Ecto neural progenitor cell (in vitro differentiated cells): ENCODE data around the gene PLXDC2.
A peak's percentile ranks its signal among the peaks of the same experiment; 100 is the strongest.
"Not testable (repeated sequence)": the region's sequence is repeated elsewhere in the genome, so short reads cannot be mapped to it uniquely, and the experiment has no call there.

ENCODE experiments used
- DNase-seq: peaks from one replicate; pipeline ENCODE4 v3.0.0-alpha.2; 2018; ENCODE audit warnings: low spot score

Gene PLXDC2

DNA sequence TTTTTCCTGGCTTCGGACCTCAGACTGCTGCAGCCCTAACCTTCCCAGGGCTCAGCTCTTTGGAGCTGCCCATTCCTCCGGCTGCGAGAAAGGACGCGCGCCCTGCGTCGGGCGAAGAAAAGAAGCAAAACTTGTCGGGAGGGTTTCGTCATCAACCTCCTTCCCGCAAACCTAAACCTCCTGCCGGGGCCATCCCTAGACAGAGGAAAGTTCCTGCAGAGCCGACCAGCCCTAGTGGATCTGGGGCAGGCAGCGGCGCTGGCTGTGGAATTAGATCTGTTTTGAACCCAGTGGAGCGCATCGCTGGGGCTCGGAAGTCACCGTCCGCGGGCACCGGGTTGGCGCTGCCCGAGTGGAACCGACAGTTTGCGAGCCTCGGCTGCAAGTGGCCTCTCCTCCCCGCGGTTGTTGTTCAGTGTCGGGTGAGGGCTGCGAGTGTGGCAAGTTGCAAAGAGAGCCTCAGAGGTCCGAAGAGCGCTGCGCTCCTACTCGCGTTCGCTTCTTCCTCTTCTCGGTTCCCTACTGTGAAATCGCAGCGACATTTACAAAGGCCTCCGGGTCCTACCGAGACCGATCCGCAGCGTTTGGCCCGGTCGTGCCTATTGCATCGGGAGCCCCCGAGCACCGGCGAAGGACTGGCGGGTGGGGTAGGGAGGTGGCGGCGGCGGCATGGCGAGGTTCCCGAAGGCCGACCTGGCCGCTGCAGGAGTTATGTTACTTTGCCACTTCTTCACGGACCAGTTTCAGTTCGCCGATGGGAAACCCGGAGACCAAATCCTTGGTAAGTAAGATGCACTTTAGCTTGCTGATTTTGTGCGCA lies at the start of gene PLXDC2:
Gene PLXDC2, plus strand, starts transcription at position 22 of the 820 bp plus-strand sequence.
- peak; percentile 75 for DNase-seq

DNA sequence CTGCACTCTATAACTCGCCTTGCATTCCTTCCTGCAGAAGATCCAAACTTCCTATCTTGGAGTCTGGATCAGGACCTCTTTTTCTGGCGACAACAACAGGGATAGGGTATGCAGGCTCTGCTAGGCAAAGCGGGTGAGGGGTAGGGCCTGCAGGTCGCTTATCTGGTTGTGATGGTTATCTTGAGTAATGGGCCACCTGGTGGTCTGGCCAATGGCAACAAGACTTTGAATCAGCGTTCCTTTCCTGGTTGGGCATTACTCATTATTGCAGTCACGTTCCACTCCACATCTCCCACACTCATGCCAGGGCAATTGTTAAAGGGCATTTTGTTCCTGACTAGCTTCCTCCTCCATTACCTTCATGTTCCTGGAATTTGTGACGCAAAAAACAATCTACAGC lies 48.4 kb upstream of the PLXDC2 start:
- DNase-seq = peak; percentile 49

DNA sequence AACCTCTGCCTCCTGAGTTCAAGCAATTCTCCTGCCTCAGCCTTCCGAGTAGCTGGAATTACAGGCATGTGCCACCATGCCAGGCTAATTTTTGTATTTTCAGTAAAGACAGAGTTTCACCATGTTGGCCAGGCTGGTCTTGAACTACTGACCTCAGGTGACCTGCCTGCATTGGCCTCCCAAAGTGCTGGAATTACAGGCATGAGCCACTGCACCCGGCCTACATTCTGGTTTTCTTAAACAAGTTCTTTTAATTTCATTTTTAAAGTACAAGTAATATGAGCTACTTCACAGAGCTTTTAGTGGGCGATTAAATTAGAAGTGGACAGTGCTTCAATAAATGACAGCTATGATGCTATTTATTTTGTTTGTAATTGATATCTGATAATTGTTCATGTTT lies 46.4 kb upstream of the PLXDC2 start:
- not testable (repeated sequence) for DNase-seq

DNA sequence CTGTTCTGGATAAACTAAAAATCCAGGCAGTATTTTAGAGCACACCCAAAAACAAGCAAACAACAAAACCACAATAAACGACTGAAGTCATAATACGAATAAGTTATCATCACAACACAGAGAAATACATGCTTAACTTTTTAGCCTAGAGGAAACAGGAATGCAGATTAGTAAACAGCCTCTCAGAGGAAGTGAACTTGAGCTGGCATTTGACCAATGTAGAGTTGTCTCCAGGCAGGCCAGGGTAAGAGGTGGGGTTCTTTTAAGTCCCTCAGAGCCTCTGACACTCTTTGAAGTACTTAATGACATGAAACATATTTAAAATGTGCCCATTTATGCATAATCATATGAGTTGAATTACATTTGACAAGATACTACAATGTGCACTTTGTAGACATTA lies 43.3 kb upstream of the PLXDC2 start:
- no peak for DNase-seq

DNA sequence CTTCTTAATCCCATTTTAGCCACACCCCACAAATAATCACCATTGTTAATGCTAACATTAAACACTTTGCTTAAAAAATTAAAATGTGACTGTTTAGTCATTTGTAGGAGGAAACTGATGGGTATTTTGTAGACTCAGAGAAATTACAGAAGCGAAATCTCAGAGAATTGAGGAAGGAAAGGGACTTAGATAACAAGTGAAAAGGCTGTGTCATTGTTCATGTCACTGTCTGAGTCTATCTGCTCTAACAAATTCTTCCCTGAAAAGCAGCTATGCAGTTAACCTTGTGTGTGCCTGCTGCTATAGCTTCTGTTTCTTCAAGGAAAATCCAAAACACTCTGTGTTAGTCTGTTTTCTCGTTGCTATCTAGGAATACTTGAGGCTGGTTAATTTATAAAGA lies 40.9 kb upstream of the PLXDC2 start:
- DNase-seq = no peak

DNA sequence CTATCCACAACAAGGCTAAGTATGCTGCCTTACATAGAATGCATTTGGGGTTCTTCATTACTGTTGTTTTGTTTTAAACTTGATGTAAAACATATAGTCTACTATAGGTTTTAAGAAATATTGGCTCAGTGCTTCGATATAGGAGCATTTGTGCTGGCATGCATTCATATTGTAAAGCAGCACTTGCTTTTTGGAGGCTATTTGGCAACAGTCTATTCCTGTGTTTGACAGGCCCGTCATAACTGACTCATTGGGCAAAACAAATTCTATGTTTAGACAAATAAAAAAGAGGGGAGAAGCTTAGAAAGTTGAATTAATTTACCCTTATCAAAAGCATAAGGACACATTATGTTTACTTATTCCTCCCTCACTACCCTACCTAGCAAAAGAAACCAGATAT lies 38.4 kb upstream of the PLXDC2 start:
- DNase-seq = no peak

DNA sequence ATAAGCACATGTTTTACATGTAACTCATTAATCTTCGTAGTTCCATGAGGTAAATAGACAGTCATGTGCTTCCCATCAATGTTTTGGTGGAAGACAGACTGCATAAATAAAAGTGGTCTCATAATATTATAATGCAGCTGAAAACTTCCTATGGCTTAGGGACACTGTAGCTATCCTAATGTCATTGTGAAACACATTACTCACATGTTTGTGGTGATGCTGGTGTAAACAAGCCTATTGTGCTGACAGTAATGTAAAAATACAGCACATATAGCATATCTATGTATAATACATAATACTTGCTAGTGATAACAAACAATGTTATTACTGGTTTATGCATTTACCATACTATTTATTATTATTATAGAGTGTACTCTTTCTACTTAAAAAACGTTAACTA lies 37.2 kb upstream of the PLXDC2 start:
- DNase-seq = no peak

DNA sequence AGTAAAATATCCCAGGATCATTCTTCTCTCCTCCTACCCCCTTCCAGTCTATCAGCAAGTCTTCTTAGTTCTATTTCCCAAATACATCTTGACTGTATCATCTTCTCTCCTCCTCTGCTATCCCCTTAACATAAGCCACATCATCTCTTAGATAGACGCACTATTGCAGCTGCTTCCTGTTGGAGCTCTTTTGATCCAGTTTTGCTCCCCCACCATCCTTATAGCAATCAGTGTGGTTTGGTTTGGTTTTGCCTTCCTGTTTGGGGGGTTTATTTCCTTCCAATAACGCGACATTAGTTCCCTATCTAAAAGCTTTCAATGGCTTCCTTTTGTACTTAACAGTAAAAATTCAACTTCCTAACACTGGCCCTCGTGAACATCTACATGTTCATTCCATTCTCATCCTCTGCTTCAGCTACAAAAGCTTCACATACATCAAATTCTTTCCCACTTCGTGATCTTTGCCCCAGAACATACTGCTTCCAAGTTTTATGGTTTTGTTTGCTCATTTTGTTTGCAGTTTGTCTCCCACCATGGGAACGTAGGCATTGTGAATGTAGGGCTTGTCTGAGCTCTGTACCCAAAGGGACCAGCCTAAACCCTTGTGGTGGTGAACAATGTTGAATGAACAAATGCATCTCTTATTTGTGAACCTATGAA lies 33.7 kb upstream of the PLXDC2 start:
- DNase-seq = no peak

DNA sequence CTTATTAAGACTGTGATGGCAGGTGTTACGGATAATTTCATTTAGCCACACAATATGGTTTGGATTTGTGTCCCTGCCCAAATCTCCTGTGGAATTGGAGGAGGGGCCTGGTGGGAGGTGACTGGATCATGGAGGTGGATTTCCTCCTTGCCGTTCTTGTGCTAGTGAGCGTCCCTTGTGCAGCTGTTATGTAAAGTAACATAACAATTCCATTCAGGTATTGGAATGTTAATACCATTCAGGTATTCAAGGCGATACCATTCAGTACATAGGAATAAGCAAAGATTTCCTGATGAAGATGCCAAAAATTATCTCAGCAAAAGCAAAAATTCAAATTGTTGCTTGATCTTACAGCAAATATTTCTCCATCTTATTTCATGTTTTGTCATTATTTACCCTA lies 32.5 kb upstream of the PLXDC2 start:
- no peak for DNase-seq

DNA sequence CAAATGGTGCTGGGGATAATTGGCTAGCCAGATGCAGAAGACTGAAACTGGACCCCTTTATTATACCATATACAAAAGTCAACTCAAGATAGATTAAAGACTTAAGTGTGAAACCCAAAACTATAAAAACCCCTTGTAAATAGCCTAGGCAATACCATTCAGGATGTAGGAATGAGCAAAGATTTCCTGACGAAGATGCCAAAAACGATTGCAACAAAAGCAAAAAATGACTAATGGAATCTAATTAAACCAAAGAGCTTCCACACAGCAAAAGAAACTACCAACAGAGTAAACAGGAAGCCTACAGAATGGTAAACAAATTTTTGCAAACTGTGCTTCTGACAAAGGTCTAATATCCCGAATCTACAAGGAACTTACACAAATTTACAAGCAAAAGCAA lies 30.9 kb upstream of the PLXDC2 start:
- DNase-seq = no peak

DNA sequence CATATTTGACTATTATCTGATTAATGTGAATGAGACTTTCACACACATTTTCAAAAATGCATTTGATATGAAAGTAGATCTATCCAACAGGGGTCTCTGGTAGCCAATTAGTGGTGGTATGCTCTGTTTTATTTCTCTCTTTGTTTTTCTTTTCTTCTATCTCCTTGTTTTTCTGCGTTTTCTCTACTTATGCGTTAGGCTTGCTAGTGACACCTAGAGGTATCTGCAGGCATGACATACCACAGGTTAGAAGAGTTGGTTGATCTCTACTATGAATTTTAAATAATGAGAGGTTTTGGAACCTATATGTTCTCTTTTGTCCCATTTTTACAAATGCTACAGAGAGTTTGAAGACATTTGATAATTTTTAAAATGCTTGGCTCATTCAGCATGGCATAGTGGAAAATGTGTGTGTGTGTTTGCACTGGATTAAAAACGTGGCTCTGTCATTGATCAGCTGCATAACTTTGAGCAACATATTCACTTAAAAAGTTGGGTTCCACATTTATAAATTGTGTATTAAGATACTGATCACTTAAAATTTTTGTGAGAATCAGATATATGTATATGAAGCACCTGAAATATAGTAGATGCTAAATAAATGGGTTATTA lies 28.1 kb upstream of the PLXDC2 start:
- no peak for DNase-seq

DNA sequence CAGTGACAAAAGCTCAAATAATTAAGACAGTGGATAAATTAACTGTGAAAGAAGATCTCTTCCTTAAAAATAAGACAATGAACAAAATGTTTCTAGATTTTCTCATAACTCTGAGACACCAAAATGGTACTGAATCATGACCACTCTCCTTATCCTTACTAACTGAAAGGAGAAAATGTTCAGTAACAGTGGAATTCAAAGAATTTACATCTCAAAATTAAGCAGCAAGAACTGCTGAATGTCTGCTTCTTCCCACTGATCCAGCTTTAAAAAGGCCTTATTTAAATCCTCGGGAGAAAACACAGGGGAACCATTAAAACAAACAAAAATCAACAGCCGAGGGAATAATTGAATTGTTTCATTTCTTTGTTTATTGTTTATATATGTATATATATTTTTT lies 27.3 kb upstream of the PLXDC2 start:
- DNase-seq = no peak

DNA sequence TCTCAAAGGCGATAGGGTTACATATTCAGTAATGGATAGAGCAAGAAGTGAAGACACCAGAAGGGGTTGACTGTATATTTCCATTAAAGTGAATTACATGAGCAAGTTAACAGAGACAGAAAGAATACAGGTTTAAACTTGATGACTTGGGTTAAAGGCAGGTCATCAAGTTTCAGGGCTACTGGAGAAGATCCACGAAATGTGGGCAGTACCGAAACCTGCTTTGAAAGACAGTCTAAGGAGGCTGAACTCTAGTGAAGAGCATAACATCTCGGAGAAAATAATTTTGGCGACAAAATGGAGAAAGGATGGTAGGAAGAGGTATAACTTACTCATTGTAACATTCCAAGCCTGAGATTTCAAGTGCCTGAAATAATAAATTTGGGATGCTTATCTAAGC lies 26.6 kb upstream of the PLXDC2 start:
- no peak for DNase-seq

DNA sequence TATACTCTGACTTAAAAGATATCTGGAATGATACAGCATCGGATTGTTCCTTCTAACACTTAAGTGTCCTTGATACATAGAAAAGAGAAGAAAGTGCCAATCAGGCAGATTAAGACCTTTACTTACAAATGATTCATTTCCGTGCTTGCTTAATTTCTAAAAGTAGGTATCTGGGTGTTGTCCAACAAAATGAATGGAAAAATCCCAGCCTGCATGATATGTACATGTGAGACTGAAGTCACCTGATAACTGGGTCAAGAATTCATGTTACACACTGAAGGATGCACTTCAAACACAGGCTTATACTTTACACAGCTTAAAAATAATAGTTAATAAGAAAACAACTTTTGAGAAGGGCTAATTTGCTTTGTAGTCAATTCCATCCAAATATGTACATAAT lies 25.2 kb upstream of the PLXDC2 start:
- no peak for DNase-seq

DNA sequence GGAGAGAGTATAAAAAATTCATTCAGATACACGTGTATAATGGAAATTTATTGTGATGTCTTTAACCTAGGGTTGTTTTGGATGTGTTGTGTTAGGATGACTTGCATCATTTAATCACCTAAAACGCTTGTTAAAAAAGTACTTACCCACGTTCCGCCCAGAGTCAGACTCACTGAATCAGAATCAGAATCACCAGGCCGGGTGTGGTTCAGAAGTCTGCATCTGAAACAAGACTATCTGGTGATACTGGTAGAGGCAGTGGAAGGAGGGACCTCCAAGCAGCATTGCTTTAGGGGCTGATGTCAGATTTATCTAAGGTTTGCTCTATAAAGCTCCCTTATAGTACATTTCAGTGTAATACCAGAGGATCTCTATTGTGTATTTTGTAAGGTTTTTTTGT lies 20.5 kb upstream of the PLXDC2 start:
- DNase-seq = no peak

DNA sequence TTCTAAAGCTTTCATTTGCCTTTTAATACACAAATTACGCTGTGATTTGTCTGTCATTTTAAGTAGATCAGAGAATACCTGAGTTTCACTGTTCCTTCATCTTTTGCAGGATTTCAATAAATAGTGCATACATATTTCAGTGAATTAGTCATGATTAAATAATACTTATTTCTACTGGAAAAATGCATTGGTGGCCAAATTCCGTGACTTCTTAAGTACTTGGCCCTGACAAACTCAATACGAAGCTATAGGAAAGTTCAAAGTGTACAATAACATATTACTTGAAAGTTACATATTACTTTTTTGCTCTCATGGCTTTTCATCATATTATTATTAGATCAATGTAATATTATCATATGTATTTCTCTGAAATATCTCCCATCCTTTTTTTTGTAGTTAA lies 16.1 kb upstream of the PLXDC2 start:
- DNase-seq = no peak

DNA sequence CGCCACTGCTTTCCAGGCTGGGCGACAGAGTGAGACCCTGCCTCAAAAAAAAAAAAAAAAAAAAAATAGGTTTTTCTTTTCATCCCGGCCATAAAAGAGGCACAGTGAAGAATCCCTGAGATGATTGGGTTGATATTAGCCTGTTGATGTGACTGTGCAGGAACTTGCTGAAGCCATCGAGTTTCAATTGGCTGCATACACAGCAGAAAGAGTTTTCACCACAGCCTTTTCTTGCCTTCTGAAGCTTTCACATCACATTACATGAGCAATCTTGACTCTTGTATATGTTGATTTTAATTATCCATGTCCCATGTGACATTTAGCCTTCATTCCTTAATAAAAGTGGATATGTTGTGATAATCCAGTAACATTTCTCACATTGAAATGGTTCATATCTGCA lies 14.9 kb upstream of the PLXDC2 start:
- no peak for DNase-seq

DNA sequence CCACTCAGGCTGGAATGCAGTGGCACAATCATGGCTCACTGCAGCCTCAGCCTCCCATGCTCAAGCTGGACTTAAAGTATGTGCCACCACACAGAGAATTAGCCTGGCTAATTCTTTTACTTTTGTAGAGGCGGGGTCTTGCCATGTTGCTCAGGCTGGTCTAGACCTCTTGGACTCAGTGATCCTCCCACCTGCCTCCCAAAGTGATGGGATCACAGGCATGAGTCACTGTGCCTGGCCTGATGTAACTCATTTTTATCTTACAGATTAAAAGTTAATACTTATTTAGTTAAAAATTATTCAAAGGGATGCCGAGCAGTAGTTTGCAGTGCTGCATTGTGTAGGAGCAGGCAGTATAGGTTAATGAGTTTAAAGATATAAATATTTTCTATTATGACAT lies 12.6 kb upstream of the PLXDC2 start:
- DNase-seq = no peak

DNA sequence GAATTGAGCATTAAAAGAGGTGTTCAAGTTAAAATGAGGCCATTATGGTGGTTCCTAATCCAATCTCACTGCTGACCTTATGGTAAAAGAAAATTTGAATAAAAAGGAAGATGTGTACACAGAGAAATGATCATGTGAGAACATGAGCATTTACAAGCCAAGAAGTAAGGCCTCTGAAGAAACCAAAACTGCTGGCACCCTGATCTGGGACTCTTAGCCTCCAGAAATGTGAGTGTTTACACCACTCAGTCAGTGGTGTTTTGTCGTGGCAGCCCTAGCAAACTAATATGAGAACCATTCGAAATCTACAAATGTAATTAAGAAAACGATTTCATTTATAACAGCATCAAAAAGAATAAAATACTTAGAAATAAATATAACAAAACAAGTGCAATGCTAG lies 6.8 kb upstream of the PLXDC2 start:
- no peak for DNase-seq

DNA sequence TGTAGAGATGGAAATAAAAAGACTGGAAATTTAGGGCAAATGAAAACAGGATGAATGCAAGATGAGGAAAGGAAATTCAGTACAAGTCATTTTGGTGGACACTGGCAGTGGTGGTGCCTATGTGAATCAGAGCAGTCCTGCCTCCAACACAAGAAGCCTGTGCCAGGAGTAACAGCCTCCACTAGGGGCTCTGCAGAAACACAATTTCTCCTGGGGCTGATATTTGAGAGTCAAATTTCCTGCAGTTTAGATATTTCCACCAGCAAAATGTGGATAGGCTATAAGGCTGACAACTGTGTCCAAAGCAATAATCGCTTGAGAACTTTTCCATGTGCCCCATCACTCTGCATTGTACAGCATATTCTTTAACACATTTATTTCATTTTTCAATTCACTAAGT lies 4.7 kb upstream of the PLXDC2 start:
- DNase-seq = no peak

DNA sequence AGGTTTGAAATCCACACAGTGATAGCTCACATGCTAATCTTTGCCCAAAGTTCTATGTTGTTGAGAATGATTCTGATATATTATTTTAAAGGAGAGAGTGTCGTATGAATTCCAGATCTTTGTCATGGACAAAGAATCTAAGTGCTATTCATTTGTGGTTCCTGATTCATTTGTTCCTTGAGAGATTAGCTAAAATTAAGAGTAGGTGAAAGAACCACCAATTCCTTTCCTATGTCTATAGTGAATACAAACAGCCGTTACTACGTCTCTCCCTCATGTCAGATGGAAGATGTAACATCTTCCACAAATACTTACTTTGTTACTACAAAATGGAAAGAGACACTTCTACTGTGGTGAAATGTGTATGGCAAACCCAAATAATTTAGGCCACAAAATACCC lies 3.3 kb upstream of the PLXDC2 start:
- DNase-seq = no peak

DNA sequence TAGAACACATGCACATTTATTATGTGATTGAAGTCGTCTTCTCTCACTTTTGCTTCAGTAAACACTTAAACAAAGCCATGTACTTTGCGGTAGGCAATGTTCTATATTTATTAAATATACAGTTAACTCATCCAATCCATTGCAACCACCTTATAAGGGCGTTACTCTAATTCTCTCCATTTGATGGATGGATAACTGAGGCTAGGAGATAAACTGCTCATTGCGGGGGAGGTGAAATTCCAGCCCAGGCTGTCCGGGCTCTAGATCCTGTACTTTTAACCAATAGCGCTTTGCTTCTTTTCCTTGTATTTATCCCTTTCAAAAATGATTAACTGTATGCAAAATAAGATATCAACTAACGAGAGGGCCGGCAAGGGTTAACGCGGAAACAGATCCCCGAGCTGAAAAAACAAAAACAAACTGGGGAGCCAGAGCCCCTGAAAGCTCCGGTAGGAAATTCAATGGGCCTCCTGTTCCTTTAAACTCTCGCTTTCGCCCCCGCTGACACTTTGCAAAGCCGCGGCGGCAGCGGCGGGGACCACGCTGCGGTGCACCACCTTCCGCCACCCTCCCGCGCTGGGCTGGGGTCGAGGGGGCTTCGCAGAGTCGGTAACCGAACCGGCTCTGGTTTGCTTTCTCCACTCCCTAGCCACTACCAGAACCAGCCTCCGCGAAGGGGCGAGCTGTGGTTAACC lies 1.0 kb upstream of the PLXDC2 start:
- no peak for DNase-seq
